ENCODE measurements around the gene GGCX.

GGCX gene

DNA sequence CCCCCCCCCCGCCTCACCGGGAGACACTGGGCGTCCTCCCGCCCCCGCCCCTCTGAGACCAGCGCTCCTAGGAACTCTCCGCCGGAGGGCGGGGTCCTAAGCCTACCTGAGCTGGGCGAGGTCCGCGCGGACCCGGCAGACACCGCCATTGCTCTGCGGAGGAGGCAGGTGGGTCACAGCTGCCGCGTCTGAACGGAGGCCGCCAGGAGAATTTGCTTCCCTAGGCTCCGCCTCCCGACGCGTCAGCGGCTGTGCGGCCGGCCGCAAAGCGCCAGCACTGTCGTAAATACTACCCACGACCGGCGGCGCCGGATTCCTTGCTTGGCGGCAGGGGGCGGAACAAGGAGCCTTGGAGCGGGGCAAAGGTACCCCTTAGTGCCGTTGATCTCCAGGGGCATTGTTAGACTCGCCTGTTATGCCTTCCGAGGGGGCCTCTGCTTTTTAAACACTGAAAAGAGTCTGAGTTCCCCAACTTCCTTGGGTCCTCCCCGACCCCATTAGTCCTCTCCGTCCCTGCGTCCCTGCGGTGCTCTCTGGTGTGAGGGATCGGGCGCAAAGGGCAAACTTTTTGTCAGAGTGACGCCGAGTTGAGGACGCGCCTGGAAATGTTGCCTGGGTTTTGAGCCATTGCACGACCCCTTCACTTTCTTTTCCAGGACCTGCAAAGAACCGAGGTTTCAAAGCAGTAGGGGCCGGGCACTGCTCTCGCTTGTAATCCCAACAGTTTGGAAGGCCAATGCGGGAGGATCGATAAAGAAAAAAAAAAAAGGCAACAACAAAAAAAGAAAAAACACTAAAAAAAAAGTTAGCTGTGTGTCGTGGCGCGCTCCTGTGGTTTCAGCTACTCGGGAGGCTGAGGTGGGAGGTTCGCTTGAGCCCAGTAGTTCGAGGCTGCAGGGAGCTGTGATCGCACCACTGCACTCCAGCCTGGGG, at the start of gene GGCX:
GGCX (minus strand) TSS at position 214 of the 933 bp plus-strand sequence; CDS start at position 149, 65 bp downstream.
- H3K4me2 ChIP-seq (ENCODE audit: low read length) = peak within 1 kb of the TSS; percentile 72
- H3K4me3 ChIP-seq (ENCODE audit: low read length) = peak within 1 kb of the TSS; percentile 80
- H3K9me3 ChIP-seq (ENCODE audit: control insufficient read depth, insufficient read depth, low read length) = no peaks in the 10 kb centered on the region
- H4K20me1 ChIP-seq (ENCODE audit: control insufficient read depth, insufficient read depth, low read depth, low read length) = no peaks in the 10 kb centered on the region
- H3K9me2 ChIP-seq (replicated peaks; ENCODE audit: control insufficient read depth, low read length) = no peaks in the 10 kb centered on the region
- H3K79me2 ChIP-seq (ENCODE audit: control insufficient read depth, low read length) = peaks cover 31% of the 10 kb centered on the region
- peaks cover 15% of the 10 kb centered on the region for H3K36me3 ChIP-seq (ENCODE audit: control insufficient read depth, low read length)
- H3F3A ChIP-seq (ENCODE audit: control insufficient read depth, insufficient read depth) = peaks cover 4% of the 10 kb centered on the region; the same call in 1 of the 2 replicates
- H3K27ac ChIP-seq (ENCODE audit: low read depth, low read length) = peak within 1 kb of the TSS; percentile 70
- H3K4me1 ChIP-seq (ENCODE audit: control insufficient read depth, low read length) = peaks cover 30% of the 10 kb centered on the region
- no peak for TF ChIP-seq EZH2phosphoT487 (IDR thresholded peaks at IDR 0.05; ENCODE audit: borderline replicate concordance, low read length)
- no peak for TF ChIP-seq CTCF (IDR thresholded peaks at IDR 0.05; ENCODE audit: low read depth, low read length, poor library complexity, severe bottlenecking)
- no peaks in the 10 kb centered on the region for H3K27me3 ChIP-seq (ENCODE audit: control insufficient read depth, low read length)

DNA sequence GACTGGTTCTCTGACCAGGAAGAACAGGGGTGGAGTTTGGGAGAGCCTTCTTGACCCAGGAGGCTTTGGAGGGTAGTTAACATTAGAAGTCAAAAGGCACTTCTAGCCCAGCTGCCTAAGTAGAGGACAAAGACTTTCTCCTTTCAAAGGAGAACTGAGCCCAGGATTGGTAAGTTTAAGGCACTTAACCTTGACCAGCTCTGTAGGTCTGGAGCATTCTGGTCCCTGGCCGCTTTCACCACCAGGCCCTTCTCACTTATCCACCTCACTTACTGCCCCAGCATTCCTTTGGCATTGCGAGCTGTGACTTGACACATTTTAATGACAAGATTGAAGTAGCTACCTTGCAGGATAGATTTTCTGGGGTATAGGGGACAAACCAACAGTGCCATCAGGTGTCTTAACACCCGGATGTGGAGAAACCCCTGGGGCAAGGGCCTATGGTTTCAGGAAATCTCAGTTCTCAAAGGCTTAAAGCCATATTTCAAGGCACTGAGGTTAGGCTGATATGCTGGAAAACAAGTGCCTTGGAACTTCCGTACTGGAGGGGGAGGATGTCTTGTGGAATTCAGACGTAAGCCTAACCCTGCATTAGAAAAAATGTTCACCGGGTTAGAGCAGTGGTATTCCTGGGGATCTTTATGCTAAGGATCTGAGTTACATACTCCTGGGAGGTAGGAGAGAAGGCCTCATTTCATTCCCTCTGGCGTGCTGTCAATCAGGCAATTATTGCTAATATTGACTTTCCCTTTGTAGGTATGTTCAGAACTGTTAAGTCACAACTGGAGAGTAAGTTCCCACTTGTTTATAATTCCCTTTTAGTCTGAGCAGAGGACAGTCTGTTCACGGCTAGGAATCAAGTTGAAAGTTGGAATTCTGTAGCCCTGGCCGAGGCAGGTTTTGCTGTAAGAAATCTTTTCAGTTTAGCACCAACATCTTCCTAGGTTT, 46.2 kb upstream of the GGCX start:
- peaks cover 9% of the 10 kb centered on the region; the same call in 1 of the 2 replicates for H3F3A ChIP-seq (ENCODE audit: control insufficient read depth, insufficient read depth)
- TF ChIP-seq EZH2phosphoT487 (IDR thresholded peaks at IDR 0.05; ENCODE audit: borderline replicate concordance, low read length) (no peak), CTCF (IDR thresholded peaks at IDR 0.05; ENCODE audit: low read depth, low read length, poor library complexity, severe bottlenecking) (no peak)

DNA sequence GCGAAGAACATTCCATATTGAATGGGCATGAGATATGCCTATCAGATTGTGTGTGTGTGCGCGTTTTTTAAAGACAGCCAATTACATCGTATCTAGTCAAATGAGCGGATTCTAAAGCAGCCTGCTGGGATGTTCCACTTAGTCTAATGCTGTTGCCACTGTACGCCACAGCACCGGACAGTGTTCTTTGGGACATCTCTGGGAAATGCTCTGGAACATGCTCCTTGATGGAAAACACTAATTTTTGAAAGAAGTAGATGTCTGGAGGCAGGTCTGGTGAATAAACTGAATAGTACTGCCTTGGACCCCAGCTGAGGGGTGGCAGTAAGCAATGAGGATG, 44.8 kb upstream of the GGCX start:
- peaks cover 9% of the 10 kb centered on the region; the same call in 1 of the 2 replicates for H3F3A ChIP-seq (ENCODE audit: control insufficient read depth, insufficient read depth)
- H3K27ac ChIP-seq (ENCODE audit: low read depth, low read length) = no peak overlapping the region
- H3K4me2 ChIP-seq (ENCODE audit: low read length) = no peak overlapping the region
- no peaks in the 10 kb centered on the region for H3K27me3 ChIP-seq (ENCODE audit: control insufficient read depth, low read length)
- H3K9me2 ChIP-seq (replicated peaks; ENCODE audit: control insufficient read depth, low read length) = no peaks in the 10 kb centered on the region
- H3K4me1 ChIP-seq (ENCODE audit: control insufficient read depth, low read length) = peaks cover 21% of the 10 kb centered on the region
- no peaks in the 10 kb centered on the region for H3K9me3 ChIP-seq (ENCODE audit: control insufficient read depth, insufficient read depth, low read length)
- H3K4me3 ChIP-seq (ENCODE audit: low read length) = no peak overlapping the region
- H4K20me1 ChIP-seq (ENCODE audit: control insufficient read depth, insufficient read depth, low read depth, low read length) = no peaks in the 10 kb centered on the region
- no peak for TF ChIP-seq EZH2phosphoT487 (IDR thresholded peaks at IDR 0.05; ENCODE audit: borderline replicate concordance, low read length)
- no peak for TF ChIP-seq CTCF (IDR thresholded peaks at IDR 0.05; ENCODE audit: low read depth, low read length, poor library complexity, severe bottlenecking)
- peaks cover 14% of the 10 kb centered on the region for H3K79me2 ChIP-seq (ENCODE audit: control insufficient read depth, low read length)
- H3K36me3 ChIP-seq (ENCODE audit: control insufficient read depth, low read length) = peaks cover 27% of the 10 kb centered on the region

More for the DNA sequence above, 46.2 kb upstream of the GGCX start:
- no peak overlapping the region for H3K27ac ChIP-seq (ENCODE audit: low read depth, low read length)
- peaks cover 33% of the 10 kb centered on the region for H3K36me3 ChIP-seq (ENCODE audit: control insufficient read depth, low read length)
- no peak overlapping the region for H3K4me2 ChIP-seq (ENCODE audit: low read length)
- peaks cover 20% of the 10 kb centered on the region for H3K4me1 ChIP-seq (ENCODE audit: control insufficient read depth, low read length)
- no peaks in the 10 kb centered on the region for H4K20me1 ChIP-seq (ENCODE audit: control insufficient read depth, insufficient read depth, low read depth, low read length)
- no peaks in the 10 kb centered on the region for H3K27me3 ChIP-seq (ENCODE audit: control insufficient read depth, low read length)
- peaks cover 28% of the 10 kb centered on the region for H3K79me2 ChIP-seq (ENCODE audit: control insufficient read depth, low read length)
- H3K9me2 ChIP-seq (replicated peaks; ENCODE audit: control insufficient read depth, low read length) = no peaks in the 10 kb centered on the region
- no peaks in the 10 kb centered on the region for H3K9me3 ChIP-seq (ENCODE audit: control insufficient read depth, insufficient read depth, low read length)
- no peak overlapping the region for H3K4me3 ChIP-seq (ENCODE audit: low read length)

Measured in DOHH2 (cell line).